Activated CD4-positive, alpha-beta T cell treated with anti-CD3 and anti-CD28 coated beads, Interleukin-2, amount 50 U/mL, for 48 hours (primary cell): ENCODE data around the gene CYP3A5.
"Not testable (repeated sequence)": the region's sequence is repeated elsewhere in the genome, so short reads cannot be mapped to it uniquely, and the experiment has no call there.

Experiments
- DNase-seq, 2 experiments: peaks; one replicate each; pipeline ENCODE4 v3.0.0-alpha.2; 2020

The CYP3A5 gene

GRCh38 chr7:99679400-99680191 is at the start of gene CYP3A5:
Gene CYP3A5, minus strand, starts transcription at chr7:99679996. Its CDS starts 100 bp downstream, at chr7:99679896.
- no peak for DNase-seq

GRCh38 chr7:99728615-99729014 is 48.8 kb upstream of the CYP3A5 start:
- DNase-seq, result no peak

- DNase-seq, result not testable (repeated sequence)
These were observed 43.4 kb upstream of the CYP3A5 start for GRCh38 chr7:99723201-99723600.

- DNase-seq, result no peak
These were observed 41.2 kb upstream of the CYP3A5 start for GRCh38 chr7:99720800-99721595.

GRCh38 chr7:99719996-99720769 is 40.4 kb upstream of the CYP3A5 start:
- DNase-seq, result no peak

GRCh38 chr7:99713995-99714570 is 34.3 kb upstream of the CYP3A5 start:
- no peak for DNase-seq

- no peak for DNase-seq
These were observed 30.2 kb upstream of the CYP3A5 start for GRCh38 chr7:99709838-99710578.

- no peak for DNase-seq
These were observed 29.5 kb upstream of the CYP3A5 start for GRCh38 chr7:99709260-99709659.

GRCh38 chr7:99707096-99707495 is 27.3 kb upstream of the CYP3A5 start:
- no peak for DNase-seq

- DNase-seq, result no peak
These were observed 20.1 kb upstream of the CYP3A5 start for GRCh38 chr7:99699946-99700345.

- not testable (repeated sequence) for DNase-seq
These were observed 19.3 kb upstream of the CYP3A5 start for GRCh38 chr7:99698867-99699730.

GRCh38 chr7:99694912-99695304 is 15.1 kb upstream of the CYP3A5 start:
- no peak for DNase-seq

- no peak for DNase-seq
These were observed 14.6 kb upstream of the CYP3A5 start for GRCh38 chr7:99694201-99694911.

- DNase-seq, result no peak
These were observed 13.8 kb upstream of the CYP3A5 start for GRCh38 chr7:99693427-99694200.

GRCh38 chr7:99693100-99693426 is 13.3 kb upstream of the CYP3A5 start:
- DNase-seq, result no peak

GRCh38 chr7:99692563-99692962 is 12.8 kb upstream of the CYP3A5 start:
- not testable (repeated sequence) for DNase-seq

- DNase-seq, result not testable (repeated sequence)
These were observed 11.9 kb upstream of the CYP3A5 start for GRCh38 chr7:99691658-99692057.

GRCh38 chr7:99690918-99691317 is 11.1 kb upstream of the CYP3A5 start:
- DNase-seq, result not testable (repeated sequence)

- DNase-seq, result not testable (repeated sequence)
These were observed 6.2 kb upstream of the CYP3A5 start for GRCh38 chr7:99685871-99686608.
